Endothelial cell of umbilical vein (primary cell): ENCODE results near the gene MYCBP2. TPM values are rescaled to one million over a fixed set of nuclear protein-coding genes. Genes with fewer than 3 reads are reported as not detected.

Experiments used
- BruUV-seq: library from RNA; stranded (reverse); fragments of 400-500 nt; replicated peaks from 2 replicates; lab custom pipeline; 2021; lab: Mats Ljungman, UMichigan
- CTCF ChIA-PET: fragments of 300-600, 350-600 bp; sonication (Branson Sonifier 250); formaldehyde crosslinking; loops from one replicate; lab custom pipeline; 2021; ENCODE audit warnings: antibody characterized with exemption, inconsistent platforms; lab: Charles Lee
- POLR2A ChIA-PET: fragments of 300-600, 350-600 bp; sonication (Branson Sonifier 250); formaldehyde crosslinking; loops from one replicate; lab custom pipeline; 2021; ENCODE audit warnings: antibody characterized with exemption, inconsistent platforms; lab: Charles Lee
- DNase-seq: peaks from one replicate; pipeline ENCODE4 v3.0.0-alpha.2; 2011; ENCODE audit warnings: low read depth, low spot score
- FAIRE-seq: peaks from 2 replicates; lab custom pipeline; 2011; peaks lifted over from hg19 to GRCh38; lab: Jason Lieb, UNC
- H2AFZ ChIP-seq: 2 replicates; pipeline ENCODE4 v1.6.0; 2012; ENCODE audit warnings: low read depth, low read length, control low read depth, inconsistent platforms
- H3K27ac ChIP-seq: 2 replicates; pipeline ENCODE4 v1.5.1; 2011; ENCODE audit warnings: low read depth, mild to moderate bottlenecking, control low read depth, low read length, moderate library complexity; ENCODE audit not compliant: insufficient read depth
- H3K27me3 ChIP-seq, 2 experiments: 2 replicates each; pipeline versions ENCODE4 v1.6.0 to v1.6.1; 2011; ENCODE audit warnings: low read length in 2 of 2, mixed read lengths in 1 of 2; ENCODE audit not compliant: control insufficient read depth in 2 of 2, insufficient read depth in 2 of 2
- H3K36me3 ChIP-seq, 2 experiments: 2 replicates in 1 of 2; 3 replicates in 1 of 2; pipeline ENCODE4 v1.5.1; 2011; ENCODE audit warnings: low read length in 2 of 2, mild to moderate bottlenecking in 1 of 2, moderate library complexity in 1 of 2; ENCODE audit not compliant: control insufficient read depth in 2 of 2, insufficient read depth in 2 of 2; ENCODE audit errors: extremely low read depth in 1 of 2
- H3K4me1 ChIP-seq: 3 replicates; pipeline ENCODE4 v1.5.1; 2011; ENCODE audit warnings: mild to moderate bottlenecking, low read length; ENCODE audit not compliant: control insufficient read depth, insufficient read depth; ENCODE audit errors: extremely low read depth
- H3K4me2 ChIP-seq: 2 replicates; pipeline ENCODE4 v1.6.1; 2011; ENCODE audit warnings: low read length, control low read depth, mixed read lengths; ENCODE audit not compliant: insufficient read depth
- H3K4me3 ChIP-seq, 3 experiments: fragments of 200-600 bp in 1 of 3; sonication (generic), shearing (Covaris generic) in 1 of 3; replicated peaks in 1 of 3; 2 replicates each; pipeline ENCODE4 v1.5.1; 2011 to 2016; ENCODE audit warnings: control low read depth in 3 of 3, low read length in 3 of 3, mild to moderate bottlenecking in 2 of 3, inconsistent platforms in 1 of 3, low read depth in 1 of 3, moderate library complexity in 1 of 3; ENCODE audit not compliant: insufficient read depth in 1 of 3
- H3K79me2 ChIP-seq: 2 replicates; pipeline ENCODE4 v1.6.0; 2012; ENCODE audit warnings: low read length, inconsistent platforms; ENCODE audit not compliant: control insufficient read depth, insufficient read depth
- H3K9ac ChIP-seq: replicated peaks from 2 replicates; pipeline ENCODE3; 2011; ENCODE audit warnings: low read length, control low read depth; ENCODE audit not compliant: insufficient read depth; ENCODE audit errors: extremely low read depth
- H3K9me1 ChIP-seq: replicated peaks from 3 replicates; pipeline ENCODE4 v1.6.0; 2011; ENCODE audit warnings: mild to moderate bottlenecking, low read length; ENCODE audit not compliant: control insufficient read depth, insufficient read depth; ENCODE audit errors: extremely low read depth
- H3K9me3 ChIP-seq: replicated peaks from 2 replicates; pipeline ENCODE4 v1.5.1; 2012; ENCODE audit warnings: low read length, inconsistent platforms; ENCODE audit not compliant: control insufficient read depth, insufficient read depth
- H4K20me1 ChIP-seq: replicated peaks from 2 replicates; pipeline ENCODE3; 2011; ENCODE audit warnings: mild to moderate bottlenecking, low read length; ENCODE audit not compliant: control insufficient read depth, insufficient read depth; ENCODE audit errors: extremely low read depth
- CTCF ChIP-seq, 2 donors: IDR thresholded peaks; 1 replicate in 1 of 2; 2 replicates in 1 of 2; pipeline ENCODE4 v1.5.1; 2011; ENCODE audit warnings: low read length in 2 of 2, mild to moderate bottlenecking in 2 of 2, moderate library complexity in 2 of 2, control low read depth in 1 of 2, inconsistent platforms in 1 of 2, low read depth in 1 of 2; ENCODE audit not compliant: insufficient read depth in 1 of 2; ENCODE audit errors: extremely low read depth in 1 of 2
- EZH2 ChIP-seq: IDR thresholded peaks from 2 replicates; pipeline ENCODE4 v1.6.1; 2012; ENCODE audit warnings: borderline replicate concordance, low read depth, mild to moderate bottlenecking, moderate library complexity, low read length, inconsistent platforms; ENCODE audit not compliant: severe bottlenecking
- FOS ChIP-seq: IDR thresholded peaks from 2 replicates; pipeline ENCODE4 v1.6.1; 2011; ENCODE audit warnings: mild to moderate bottlenecking, low read length, moderate library complexity, borderline replicate concordance; ENCODE audit not compliant: insufficient read depth
- GATA2 ChIP-seq: IDR thresholded peaks from 2 replicates; pipeline ENCODE4 v1.7.0; 2011; ENCODE audit warnings: low read depth, mild to moderate bottlenecking, moderate library complexity, mixed read lengths, low read length; ENCODE audit not compliant: insufficient read length, insufficient read depth
- JUN ChIP-seq: IDR thresholded peaks from 2 replicates; pipeline ENCODE4 v1.6.1; 2011; ENCODE audit warnings: borderline replicate concordance, low read depth; ENCODE audit not compliant: insufficient read length, insufficient read depth
- MAX ChIP-seq: IDR thresholded peaks from 2 replicates; pipeline ENCODE4 v1.6.1; 2011; ENCODE audit not compliant: insufficient read depth, insufficient read length
- MYC ChIP-seq: IDR thresholded peaks from one replicate; pipeline ENCODE4 v1.6.1; 2011; ENCODE audit warnings: mild to moderate bottlenecking, low read depth, low read length
- POLR2A ChIP-seq: IDR thresholded peaks from 2 replicates; pipeline ENCODE4 v1.6.1; 2012; ENCODE audit warnings: low read depth, mild to moderate bottlenecking, control low read depth, low read length
- dilution Hi-C: fragments of 300-500 bp; cut with MboI; formaldehyde crosslinking; loops from one replicate; pipeline ENCODE4 v1.15.0; 2019; ENCODE audit warnings: low sequenced_read_pairs; ENCODE audit not compliant: extremely low pct_ligation_motif_present
- intact Hi-C: fragments of 100-400 bp; cut with micrococcal nuclease; formaldehyde crosslinking; loops from one replicate; pipeline ENCODE4 v1.10.0; 2022
- polyA plus RNA-seq, 4 experiments: library from polyadenylated mRNA; depleted of rRNA in 3 of 4; stranded (reverse) in 3 of 4; unstranded in 1 of 4; fragments of >200 nt; gene quantifications; 2 replicates each; pipeline versions ENCODE4 v1.2.1 to v1.2.3, GENCODE V29; 2011 to 2012; ENCODE audit warnings: missing spikeins in 1 of 4
- total RNA-seq: library from RNA; stranded (reverse); gene quantifications from 2 replicates; pipeline ENCODE4 v1.2.3, GENCODE V29; 2021

Gene MYCBP2
- total and polyA plus RNA-seq, 2 donors (not counting 3 experiments of a cell fraction or from before 2014, with no cell fraction given), result 30.5 to 89.8 TPM

- Histone ChIP-seq H2AFZ (no peak overlapping the region), H3K4me2 (no peak overlapping the region), H4K20me1 (no peaks in the 10 kb centered on the region), H3K4me3 (no peak overlapping the region), H3K27me3 (no peaks in the 10 kb centered on the region), H3K36me3 (peaks cover 0 to 2% of the 10 kb centered on the region in 2 experiments), H3K9ac (no peak overlapping the region), H3K9me3 (no peaks in the 10 kb centered on the region), H3K4me1 (no peaks in the 10 kb centered on the region), H3K27ac (no peak overlapping the region), H3K9me1 (no peaks in the 10 kb centered on the region), H3K79me2 (no peaks in the 10 kb centered on the region)
- FAIRE-seq, result no peak
- dilution Hi-C loops, result no loop called here
- intact Hi-C loops, result loop anchor here (10.0 kb wide), 1 partner anchor 357 kb away; no protein-coding TSS in a partner anchor
- no peak for DNase-seq
- ChIA-PET POLR2A (no interaction called here), CTCF (interaction anchor here (0.6 to 5.8 kb wide), 5 partner anchors 15 to 360 kb away, joined by 3 to 29 read pairs (median 3); no protein-coding TSS in a partner anchor)
- TF ChIP-seq MYC, result no peak
- TF ChIP-seq FOS, result no peak
- BruUV-seq, result no TSS peak
Measured at GRCh38 chr13:77118134-77118533, 208.8 kb downstream of the MYCBP2 start.

GRCh38 chr13:77114271-77114670 is 212.6 kb downstream of the MYCBP2 start:
- no peaks in the 10 kb centered on the region for H4K20me1 ChIP-seq
- FAIRE-seq, result no peak
- no peak overlapping the region for H3K9ac ChIP-seq
- H3K27me3 ChIP-seq, result no peaks in the 10 kb centered on the region
- H3K9me1 ChIP-seq, result no peaks in the 10 kb centered on the region
- ChIA-PET CTCF (interaction anchor here (0.7 to 1.1 kb wide), 3 partner anchors 10 to 364 kb away, joined by 3 to 5 read pairs (median 3); no protein-coding TSS in a partner anchor), POLR2A (no interaction called here)
- no peak overlapping the region for H3K27ac ChIP-seq
- dilution Hi-C loops (no loop called here), intact Hi-C loops (loop anchor here (10.0 kb wide), 1 partner anchor 361 kb away; no protein-coding TSS in a partner anchor)
- no peak overlapping the region for H3K4me2 ChIP-seq
- H2AFZ ChIP-seq, result no peak overlapping the region
- no peak for TF ChIP-seq GATA2
- no peak for TF ChIP-seq MAX
- no peak for TF ChIP-seq JUN
- TF ChIP-seq CTCF (IDR thresholded peaks at IDR 0.05; ENCODE audit: extremely low read depth in 1 of 2, insufficient read depth in 1 of 2, low read depth in 1 of 2, low read length in 2 of 2), result no peak
- TF ChIP-seq POLR2A, result no peak
- TF ChIP-seq EZH2, result no peak
- H3K36me3 ChIP-seq, result peaks cover 0 to 2% of the 10 kb centered on the region in 2 experiments
- no peak overlapping the region for H3K4me3 ChIP-seq
- H3K79me2 ChIP-seq, result no peaks in the 10 kb centered on the region
- H3K4me1 ChIP-seq, result no peaks in the 10 kb centered on the region
- no peak for DNase-seq
- no peaks in the 10 kb centered on the region for H3K9me3 ChIP-seq
- no TSS peak for BruUV-seq
